GM18526 (cell line): ENCODE measurements around the gene TMEM209.

Experiments
- POLR2A ChIP-seq: IDR thresholded peaks from 3 replicates; pipeline ENCODE4 v1.6.1; 2011; ENCODE audit not compliant: insufficient read length; ENCODE audit errors: extremely low read depth

TMEM209 gene

DNA sequence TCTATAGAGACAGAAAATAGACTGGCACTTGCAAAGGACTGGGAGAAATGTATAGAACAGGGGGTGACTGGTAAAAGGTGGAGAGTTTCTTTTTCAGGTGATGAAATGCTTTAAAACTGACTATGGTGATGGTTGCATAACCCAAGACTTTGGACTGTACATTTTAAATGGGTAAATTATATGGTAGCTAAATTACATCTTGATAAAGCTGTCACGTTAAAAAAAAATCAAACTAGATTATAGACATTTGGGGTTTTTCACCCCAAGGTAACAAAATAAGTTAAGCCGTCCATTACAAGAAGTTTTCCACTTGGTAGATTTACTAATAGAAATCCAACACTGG is 24.0 kb downstream of the TMEM209 start:
- TF ChIP-seq POLR2A = no peak

DNA sequence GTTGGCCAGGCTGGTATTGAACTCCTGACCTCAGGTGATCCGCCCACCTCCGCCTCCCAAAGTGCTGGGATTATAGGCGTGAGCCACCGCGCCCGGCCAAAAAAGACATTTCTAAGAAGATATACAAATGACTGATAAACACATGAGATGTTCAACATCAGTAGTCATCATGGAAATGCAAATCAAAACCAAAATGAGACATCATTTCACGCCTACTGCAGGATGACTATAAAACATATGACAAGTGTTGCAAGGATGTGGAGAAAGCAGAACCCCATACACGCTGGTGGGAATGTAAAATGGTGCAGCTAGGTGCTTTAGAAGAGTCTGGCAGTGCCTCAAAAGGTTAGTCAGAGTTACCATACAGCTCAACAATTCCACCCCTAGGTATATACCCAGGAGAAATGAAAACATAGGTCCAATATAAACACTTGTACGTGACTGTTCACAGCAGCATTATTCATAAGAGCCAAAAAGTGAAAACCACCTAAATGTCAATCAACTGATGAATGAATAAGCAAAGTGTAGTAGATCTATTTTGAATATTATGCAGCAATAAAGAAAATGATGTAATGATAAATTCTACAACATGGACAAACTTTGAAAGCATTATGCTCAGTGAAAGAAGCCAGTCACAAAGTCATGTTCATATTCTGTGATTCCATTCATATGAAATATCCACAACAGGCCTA is 24.5 kb downstream of the TMEM209 start:
- TF ChIP-seq POLR2A = no peak

DNA sequence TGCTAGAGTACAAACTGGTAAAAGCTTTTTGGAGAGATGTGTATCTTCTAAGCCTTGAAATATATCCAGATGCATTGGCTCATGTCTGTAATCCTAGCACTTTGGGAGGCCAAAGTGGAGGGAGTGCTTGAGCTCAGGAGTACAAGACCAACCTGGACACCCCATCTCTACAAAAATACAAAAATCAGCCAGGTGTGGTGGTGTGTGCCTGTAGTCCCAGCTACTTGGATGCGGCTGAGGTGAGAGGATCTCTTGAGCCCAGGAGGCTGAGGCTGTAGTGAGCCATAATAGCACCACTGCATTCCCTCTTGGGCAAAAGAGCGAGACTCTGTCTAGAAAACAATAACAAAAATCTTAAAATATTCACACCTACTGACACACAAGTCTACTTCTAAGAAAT is 25.6 kb downstream of the TMEM209 start:
- no peak for TF ChIP-seq POLR2A

DNA sequence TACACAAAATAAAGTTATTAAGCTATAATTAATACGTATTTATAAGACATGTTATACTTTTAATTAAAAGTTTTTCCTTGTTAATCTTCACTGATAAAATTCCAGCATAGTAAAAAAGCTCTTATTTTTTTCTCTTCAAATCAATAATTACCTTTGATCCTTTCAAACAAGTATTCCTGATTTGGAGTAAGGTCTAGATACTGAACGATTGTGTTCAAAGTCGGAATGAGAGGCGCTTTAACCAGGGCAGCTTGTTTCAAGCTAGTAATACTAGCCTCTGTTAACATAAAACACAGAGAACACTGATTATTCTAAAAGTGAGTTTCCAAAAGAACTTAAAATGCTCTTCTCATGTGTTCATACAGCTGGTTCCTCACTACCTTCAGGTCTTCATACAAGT is 27.0 kb downstream of the TMEM209 start:
- no peak for TF ChIP-seq POLR2A

DNA sequence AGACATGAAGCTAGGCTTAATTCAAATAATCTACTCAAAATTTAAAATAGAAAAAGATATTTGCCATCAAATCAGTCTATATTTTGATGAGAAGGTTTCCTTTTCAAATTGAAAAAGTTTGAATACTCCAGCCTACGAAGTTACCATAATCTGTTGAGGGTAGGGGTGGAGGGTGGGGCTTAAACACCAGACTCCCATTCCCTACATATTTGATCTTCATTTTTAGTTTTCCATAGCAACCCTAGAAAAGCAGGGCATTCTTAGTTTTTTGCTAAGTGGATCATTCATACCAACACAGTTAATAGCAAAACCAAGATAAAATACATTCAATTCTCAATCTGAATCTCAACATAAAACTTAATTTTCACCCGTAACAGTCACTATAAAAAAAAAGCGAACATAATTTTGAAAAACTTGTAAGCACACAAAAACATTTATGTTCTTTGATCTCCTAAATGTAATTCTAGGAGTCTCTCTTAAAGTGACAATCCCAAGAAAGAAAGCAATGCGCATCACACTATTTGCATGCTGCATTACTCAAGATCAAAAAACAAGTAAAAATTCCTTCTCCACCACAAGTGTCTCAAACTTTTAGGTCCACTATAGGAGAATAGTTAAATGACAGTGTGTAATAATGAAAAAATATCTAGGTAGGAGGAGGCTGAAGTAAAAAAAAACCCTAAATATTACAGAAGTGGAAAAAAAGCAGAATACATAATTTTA is 30.8 kb downstream of the TMEM209 start:
- no peak for TF ChIP-seq POLR2A

DNA sequence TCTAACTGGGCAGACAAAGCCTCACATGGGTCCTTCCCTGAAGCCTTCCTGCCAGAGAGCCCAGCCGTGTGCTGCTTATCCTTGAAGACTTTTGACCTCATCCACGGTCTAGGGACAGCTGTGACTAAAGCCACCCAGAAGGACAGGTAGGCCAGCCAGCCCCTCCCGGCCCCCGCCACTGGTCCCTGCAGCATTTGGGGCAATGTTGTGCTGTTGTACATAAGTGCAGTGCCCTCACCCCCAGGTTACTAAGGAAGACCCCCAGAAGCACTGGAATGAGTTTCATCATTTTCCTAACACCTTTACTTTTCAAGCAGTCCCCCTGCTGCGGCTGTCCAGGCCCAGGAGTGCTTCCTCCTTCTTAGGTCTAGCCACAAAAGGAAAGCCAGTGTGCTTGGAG is 43.0 kb downstream of the TMEM209 start:
- TF ChIP-seq POLR2A = no peak

DNA sequence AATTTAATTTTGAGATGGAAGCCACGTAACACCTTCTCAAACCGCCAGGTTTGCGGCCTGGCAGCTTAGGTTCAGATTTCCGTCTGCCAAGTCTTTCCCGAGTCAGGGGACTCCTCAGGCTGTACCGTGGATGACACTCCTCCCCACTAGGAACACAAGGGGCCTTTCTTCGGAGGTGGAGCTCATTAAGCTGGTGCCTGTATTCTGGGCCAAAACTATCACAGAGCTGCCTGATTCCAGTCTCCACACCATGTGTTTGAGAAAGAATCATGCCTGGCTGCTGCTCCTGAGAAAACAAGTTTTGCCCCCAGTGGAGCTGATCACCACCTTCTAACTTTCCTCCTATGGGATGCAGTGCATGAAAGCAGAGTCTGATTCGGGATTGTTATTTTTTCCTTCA is 44.8 kb downstream of the TMEM209 start:
- no peak for TF ChIP-seq POLR2A

DNA sequence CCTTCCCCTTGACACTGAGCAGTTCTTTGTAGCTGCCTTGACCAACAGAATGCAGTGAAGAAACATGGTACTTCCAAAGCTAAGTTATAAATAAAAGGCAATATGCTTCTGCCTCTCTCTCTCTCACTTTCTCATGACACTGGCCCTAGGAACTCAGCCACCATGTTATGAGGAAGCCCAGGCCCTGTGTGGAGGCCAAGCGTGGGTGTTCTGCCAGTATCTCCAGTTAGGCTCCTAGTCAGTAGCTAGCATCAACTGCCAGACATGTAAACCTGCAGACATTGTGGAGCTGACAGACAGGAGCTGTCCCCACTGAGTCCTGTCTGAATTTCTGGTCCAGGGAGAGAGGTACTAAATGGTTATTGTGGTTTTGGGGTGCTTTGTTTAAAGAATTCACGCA is 45.2 kb downstream of the TMEM209 start:
- TF ChIP-seq POLR2A = no peak

DNA sequence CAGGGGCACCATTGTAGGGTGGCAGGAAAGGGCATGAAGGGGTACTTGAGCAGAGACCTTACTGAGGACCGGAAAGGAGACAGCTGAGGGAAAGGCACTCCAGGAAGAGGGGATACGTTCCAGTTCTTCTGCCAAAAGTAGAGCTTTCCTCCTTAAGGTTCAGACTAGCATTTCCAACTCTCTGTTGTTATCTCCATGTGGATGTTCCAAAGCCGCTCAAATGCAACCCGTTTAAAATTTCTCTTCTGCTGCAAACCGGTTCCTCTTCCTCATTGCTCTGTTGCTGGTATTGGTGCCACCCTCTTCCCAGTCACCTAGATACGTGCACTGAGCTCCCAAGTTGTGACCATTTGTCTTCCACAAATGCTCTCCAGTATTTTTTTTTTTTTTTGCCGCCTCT is 47.5 kb downstream of the TMEM209 start:
- no peak for TF ChIP-seq POLR2A

DNA sequence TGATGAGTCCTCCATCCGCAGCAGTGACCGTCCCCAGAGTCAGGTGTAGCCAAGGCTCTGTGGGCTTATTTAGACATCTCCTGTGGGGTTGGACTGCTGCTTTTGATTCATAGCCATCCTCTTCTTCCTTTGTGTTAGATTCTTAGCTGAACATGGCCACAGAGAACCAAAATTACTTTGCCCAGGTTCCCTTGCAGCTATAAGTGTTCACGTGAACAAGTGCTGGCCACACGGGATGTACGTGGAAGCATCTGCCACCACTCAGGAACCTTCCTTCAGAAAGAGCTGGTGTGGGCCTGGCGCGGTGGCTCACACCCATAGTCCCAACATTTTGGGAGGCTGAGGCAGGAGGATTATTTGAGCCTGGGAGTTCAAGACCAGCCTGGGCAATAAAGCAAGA is 49.1 kb downstream of the TMEM209 start:
- TF ChIP-seq POLR2A = no peak

DNA sequence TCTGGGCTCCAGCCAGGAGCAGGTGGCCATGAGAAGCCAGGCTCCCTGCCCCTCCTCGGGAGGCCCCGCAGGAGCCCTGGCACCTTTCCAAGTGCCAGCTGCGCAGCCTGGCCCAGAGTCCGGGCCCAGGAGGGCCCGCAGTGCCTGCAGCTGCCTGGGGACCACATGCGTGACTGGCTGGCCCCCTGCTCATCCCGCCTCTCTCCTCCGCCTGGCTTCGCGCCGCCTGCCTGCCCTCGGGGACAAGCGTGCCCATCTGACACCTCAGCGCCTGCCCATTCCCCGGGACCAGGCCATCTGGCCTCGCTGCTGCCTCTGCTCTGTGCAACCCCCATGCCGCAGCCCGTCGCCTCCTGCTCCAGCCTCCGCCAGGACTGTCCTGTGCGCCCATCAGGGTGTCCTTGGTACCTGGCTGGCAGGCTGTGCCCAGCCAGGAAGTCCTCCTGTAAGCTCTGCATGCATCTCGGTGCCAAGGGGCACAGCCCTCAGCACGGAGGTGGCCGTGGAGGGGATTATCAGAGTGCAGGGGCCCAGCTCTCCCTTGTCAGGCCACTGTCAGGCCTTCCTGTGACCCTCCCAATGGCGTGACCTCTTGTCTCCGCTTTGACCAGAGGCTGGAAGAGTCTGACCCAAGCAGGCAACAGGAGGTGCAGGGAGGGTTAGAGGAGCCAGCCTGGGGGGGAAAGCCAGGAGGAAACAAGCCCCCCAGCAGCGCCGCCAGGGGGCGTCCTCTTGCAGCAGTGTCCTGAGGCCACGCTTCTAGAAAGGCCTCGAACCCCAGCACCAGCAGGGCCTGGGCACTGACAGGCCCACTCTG is 50.5 kb downstream of the TMEM209 start:
- no peak for TF ChIP-seq POLR2A

DNA sequence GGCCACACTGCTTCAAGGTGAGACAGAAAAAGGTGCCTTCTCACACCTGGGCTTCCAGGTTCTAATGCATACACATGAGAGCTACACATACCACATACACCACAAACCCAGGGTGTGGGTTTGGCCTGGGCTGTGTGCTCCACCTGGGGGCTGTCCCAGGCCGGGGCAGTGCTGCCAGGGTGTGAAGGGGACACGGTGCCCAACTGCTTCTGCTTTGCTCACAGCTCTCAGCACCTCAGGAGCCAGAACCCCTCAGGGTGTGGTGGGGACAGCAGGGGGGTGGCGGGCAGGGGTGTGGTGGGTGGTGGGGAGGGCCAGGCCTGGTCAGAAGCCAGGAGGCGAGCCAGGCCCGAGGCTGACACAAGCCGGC is 51.1 kb downstream of the TMEM209 start:
- TF ChIP-seq POLR2A = no peak

DNA sequence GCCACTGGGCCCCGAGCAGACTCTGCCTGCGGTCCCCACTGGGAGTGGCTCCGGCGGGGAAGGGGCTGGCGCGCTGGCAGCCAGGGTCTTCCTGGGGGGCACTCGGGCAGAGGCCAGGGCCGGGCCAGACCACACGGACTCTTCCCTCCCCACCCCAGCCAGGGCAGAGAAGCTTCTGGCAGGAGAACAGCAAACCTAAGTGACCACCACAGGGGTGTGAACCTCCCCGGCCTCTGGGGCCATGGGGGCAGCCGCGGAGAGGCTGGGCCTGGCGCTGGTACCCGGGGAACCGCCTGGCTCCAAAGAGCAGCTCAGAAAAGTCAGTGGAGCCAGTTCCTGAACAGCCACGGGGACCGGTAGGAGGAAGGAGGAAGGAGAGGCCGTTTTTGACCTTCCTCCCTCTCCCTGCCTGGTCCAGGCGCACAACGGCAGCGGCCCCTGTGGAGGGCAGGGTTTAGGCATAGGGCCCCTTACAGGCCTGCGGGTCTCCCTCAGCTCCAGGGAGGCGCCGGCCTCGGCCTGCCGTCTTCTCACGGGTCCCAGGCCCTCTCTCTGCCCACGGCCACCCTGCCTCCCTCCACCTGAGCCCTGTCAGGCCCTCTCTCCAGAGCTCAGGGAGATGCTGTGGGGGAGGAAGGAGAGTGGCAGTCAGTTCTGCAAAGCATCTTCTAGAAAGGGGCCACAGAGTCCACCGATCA is 51.8 kb downstream of the TMEM209 start:
- TF ChIP-seq POLR2A = no peak

DNA sequence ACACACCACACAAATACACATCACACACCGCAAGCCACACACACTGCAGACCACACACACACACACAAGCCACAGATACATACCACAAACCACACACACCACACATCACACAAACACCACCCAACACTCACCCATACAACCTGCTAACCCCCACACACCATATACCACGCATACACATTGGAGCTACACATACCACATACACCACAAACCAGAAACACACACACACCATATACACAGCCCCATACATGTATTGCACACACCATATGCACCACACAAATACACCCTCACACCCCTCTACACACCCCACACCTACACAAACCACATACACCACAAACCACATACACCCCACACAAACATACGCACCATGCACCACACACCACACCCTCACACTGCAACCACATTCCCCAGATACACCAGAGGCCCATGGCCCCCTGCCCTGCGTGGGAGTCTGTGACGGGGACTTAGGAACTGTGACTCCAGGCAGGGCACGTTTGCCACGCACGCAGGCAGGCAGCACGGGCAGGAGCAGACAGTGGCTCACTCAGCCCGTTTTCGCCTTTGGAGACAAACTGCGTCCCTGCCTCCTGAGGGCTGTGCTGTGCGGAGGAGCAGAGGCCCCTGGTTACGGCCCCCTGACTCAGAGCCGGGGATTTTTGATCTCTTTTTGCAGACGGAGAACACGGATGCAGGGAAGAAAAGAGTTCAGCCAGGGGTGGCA is 52.6 kb downstream of the TMEM209 start:
- no peak for TF ChIP-seq POLR2A

DNA sequence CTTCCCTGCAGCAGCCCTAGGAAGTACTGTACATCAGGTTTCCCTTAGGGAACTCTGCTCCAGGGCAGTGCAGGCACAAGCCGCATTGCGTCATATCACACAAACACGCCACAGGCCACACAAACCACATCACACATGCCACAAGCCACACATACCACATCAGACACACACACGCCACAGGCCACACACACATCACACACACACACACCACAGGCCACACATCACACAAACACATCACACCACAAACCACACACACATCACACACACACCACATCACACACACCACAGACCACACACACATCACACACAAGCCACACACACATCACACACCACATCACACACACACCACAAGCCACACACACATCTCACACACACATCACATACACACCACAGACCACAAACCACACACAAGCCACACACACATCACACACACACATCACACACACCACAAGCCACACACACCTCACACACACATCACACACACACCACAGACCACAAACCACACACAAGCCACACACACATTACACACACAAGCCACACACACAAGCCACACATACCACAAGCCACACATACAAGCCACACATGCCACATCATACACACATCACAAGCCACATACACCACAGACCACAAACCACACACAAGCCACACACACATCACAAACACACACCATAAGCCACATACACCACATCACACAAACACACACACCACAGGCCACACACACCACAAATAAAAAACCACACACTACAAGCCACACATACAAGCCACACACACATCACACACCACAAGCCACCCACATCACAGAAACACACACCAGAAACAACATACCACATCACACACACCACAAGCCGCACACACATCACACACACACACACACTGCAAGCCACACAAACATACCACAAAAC is 53.4 kb downstream of the TMEM209 start:
- TF ChIP-seq POLR2A = no peak

DNA sequence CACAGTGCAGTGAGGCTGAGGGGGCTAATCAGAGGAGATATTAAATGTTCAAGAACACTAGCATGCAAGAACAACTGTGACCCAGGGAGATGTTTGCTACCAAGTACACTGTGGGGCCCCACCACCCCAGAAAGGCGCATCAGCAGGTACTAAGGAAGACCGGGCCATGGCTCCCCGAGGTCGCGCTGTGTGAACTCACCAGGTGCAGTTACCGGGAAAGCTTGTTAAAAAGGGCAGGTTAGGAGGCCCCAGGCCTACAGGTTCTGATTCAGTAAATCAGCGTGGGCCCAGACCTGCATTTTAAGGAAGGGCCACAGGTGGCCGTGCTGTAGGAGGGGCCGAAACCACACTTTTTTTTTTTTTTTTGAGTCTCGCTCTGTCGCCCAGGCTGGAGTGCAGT is 54.6 kb downstream of the TMEM209 start:
- no peak for TF ChIP-seq POLR2A
